Activated CD4-positive, alpha-beta T cell treated with anti-CD3 and anti-CD28 coated beads, Interleukin-2, amount 50 U/mL, for 24 hours (primary cell): ENCODE measurements around the gene EGFR.

Source experiments
- DNase-seq, 2 donors: peaks; one replicate each; pipeline ENCODE4 v3.0.0-alpha.2; 2020; ENCODE audit warnings: low read depth in 1 of 2, low spot score in 1 of 2

EGFR gene

GRCh38 chr7:55099821-55100543 lies 81.2 kb downstream of the EGFR start:
- no peak for DNase-seq

GRCh38 chr7:55100544-55101327 lies 81.9 kb downstream of the EGFR start:
- DNase-seq, result no peak

GRCh38 chr7:55101359-55101758 lies 82.5 kb downstream of the EGFR start:
- DNase-seq, result no peak

GRCh38 chr7:55104123-55104522 lies 85.3 kb downstream of the EGFR start:
- no peak for DNase-seq

GRCh38 chr7:55104712-55105433 lies 86.1 kb downstream of the EGFR start:
- DNase-seq, result no peak

- no peak for DNase-seq
These were observed 87.1 kb downstream of the EGFR start for GRCh38 chr7:55105952-55106351.

GRCh38 chr7:55107946-55108345 lies 89.1 kb downstream of the EGFR start:
- DNase-seq, result no peak

GRCh38 chr7:55108401-55108800 lies 89.6 kb downstream of the EGFR start:
- DNase-seq, result no peak

- no peak for DNase-seq
These were observed 90.0 kb downstream of the EGFR start for GRCh38 chr7:55108818-55109217.

- DNase-seq, result no peak
These were observed 90.8 kb downstream of the EGFR start for GRCh38 chr7:55109404-55110167.

- DNase-seq, result no peak
These were observed 91.6 kb downstream of the EGFR start for GRCh38 chr7:55110282-55110992.

- DNase-seq, result no peak
These were observed 92.2 kb downstream of the EGFR start for GRCh38 chr7:55110993-55111361.

- DNase-seq, result no peak
These were observed 93.2 kb downstream of the EGFR start for GRCh38 chr7:55112056-55112455.

GRCh38 chr7:55113760-55114540 lies 95.1 kb downstream of the EGFR start:
- no peak for DNase-seq

GRCh38 chr7:55117286-55117685 lies 98.5 kb downstream of the EGFR start:
- DNase-seq, result no peak

- no peak for DNase-seq
These were observed 99.6 kb downstream of the EGFR start for GRCh38 chr7:55118426-55118825.

GRCh38 chr7:55119571-55119970 lies 100.8 kb downstream of the EGFR start:
- DNase-seq, result no peak

- DNase-seq, result no peak
These were observed 101.3 kb downstream of the EGFR start for GRCh38 chr7:55120074-55120473.

- no peak for DNase-seq
These were observed 101.8 kb downstream of the EGFR start for GRCh38 chr7:55120501-55121198.
